ENCODE results near the gene TP53BP2.

The TP53BP2 gene

DNA sequence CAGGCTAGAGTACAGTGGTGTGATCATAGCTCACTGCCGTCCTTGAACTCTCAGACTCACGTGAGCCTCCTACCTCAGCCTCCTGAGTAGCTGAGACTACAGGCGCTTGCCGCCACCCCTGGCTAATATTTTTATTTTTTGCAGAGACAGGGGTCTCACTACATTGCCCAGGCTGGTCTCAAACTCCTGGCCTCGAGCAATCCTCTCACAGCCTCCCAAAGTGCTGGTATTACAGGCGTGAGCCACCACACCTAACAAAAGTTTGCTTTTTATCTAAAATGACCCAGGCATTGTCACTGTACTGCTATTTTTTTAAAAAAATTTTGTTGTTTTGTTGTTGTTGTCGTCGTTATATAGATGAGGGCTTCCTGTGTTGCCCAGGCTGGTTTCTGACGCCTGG is 87.0 kb downstream of the TP53BP2 start:
- Histone ChIP-seq H2AFZ (ENCODE audit: low read depth) (no peak overlapping the region), H3K27me3 (ENCODE audit: insufficient read depth, low read depth) (no peaks in the 10 kb centered on the region), H3K9ac (no peak overlapping the region), H3K4me1 (ENCODE audit: low read depth, poor library complexity, severe bottlenecking) (no peaks in the 10 kb centered on the region), H3K36me3 (ENCODE audit: insufficient read depth) (no peaks in the 10 kb centered on the region), H3K4me2 (no peak overlapping the region), H3K27ac (no peak overlapping the region), H3K79me2 (ENCODE audit: insufficient read depth, low read depth) (no peaks in the 10 kb centered on the region), H4K20me1 (ENCODE audit: insufficient read depth) (no peaks in the 10 kb centered on the region), H3K4me3 (IDR thresholded peaks at IDR 0.05; ENCODE audit: insufficient read depth, low read depth, low read length) (no peak overlapping the region)
- TF ChIP-seq, protein P1, sequence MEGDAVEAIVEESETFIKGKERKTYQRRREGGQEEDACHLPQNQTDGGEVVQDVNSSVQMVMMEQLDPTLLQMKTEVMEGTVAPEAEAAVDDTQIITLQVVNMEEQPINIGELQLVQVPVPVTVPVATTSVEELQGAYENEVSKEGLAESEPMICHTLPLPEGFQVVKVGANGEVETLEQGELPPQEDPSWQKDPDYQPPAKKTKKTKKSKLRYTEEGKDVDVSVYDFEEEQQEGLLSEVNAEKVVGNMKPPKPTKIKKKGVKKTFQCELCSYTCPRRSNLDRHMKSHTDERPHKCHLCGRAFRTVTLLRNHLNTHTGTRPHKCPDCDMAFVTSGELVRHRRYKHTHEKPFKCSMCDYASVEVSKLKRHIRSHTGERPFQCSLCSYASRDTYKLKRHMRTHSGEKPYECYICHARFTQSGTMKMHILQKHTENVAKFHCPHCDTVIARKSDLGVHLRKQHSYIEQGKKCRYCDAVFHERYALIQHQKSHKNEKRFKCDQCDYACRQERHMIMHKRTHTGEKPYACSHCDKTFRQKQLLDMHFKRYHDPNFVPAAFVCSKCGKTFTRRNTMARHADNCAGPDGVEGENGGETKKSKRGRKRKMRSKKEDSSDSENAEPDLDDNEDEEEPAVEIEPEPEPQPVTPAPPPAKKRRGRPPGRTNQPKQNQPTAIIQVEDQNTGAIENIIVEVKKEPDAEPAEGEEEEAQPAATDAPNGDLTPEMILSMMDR (conservative IDR thresholded peaks at IDR 0.05; ENCODE audit: low read depth, low read length): no peak

DNA sequence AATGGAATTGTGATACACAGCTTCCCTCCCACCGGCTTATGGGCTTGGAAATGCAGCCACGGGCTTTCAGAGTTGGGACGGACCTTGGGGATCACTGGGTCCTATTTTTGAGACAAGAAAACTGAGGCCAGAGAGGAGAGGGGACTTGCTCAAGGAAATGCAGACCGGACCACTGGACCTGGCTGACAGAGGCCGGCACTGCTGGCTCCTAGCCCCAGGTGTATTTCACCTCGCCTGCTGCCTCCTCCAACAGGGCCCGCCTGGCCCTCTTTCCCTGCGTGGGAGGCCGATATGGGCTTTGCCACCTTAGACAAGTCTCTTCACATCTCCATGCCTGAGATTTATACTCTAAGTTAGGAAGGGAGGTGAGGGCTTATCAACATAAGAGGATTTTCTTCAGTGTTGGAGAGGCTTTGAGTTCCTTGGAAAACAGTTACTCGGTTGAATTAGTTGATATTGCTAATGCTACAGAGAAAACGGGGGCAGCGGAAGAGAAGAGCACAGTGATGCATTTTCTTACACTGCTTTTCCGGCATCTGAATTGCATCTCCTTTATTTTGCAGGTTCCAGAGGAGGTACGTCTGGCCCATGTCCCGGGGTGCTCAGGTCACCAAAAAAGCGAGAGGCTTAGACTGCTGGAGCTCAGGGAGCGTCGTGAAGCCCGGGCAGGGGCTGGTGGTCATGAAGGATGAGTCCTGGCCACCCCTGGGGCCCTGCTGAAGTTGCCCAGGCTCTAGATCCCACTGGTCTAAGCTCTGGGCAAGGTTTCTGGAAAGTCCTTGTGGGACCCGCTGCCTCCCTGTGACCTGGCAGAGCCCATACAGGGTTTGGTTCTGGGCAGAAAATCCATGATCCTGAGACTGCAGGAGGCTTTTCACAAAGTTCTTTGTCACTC is 88.7 kb downstream of the TP53BP2 start:
- TF ChIP-seq, protein P1 (conservative IDR thresholded peaks at IDR 0.05; ENCODE audit: low read depth, low read length): no peak
- no peaks in the 10 kb centered on the region for H3K36me3 ChIP-seq (ENCODE audit: insufficient read depth)
- no peaks in the 10 kb centered on the region for H4K20me1 ChIP-seq (ENCODE audit: insufficient read depth)
- H3K27me3 ChIP-seq (ENCODE audit: insufficient read depth, low read depth): no peaks in the 10 kb centered on the region
- no peak overlapping the region for H2AFZ ChIP-seq (ENCODE audit: low read depth)
- H3K4me3 ChIP-seq (IDR thresholded peaks at IDR 0.05; ENCODE audit: insufficient read depth, low read depth, low read length): no peak overlapping the region
- no peak overlapping the region for H3K4me2 ChIP-seq
- no peak overlapping the region for H3K9ac ChIP-seq
- no peaks in the 10 kb centered on the region for H3K79me2 ChIP-seq (ENCODE audit: insufficient read depth, low read depth)
- no peak overlapping the region for H3K27ac ChIP-seq
- no peaks in the 10 kb centered on the region for H3K4me1 ChIP-seq (ENCODE audit: low read depth, poor library complexity, severe bottlenecking)

DNA sequence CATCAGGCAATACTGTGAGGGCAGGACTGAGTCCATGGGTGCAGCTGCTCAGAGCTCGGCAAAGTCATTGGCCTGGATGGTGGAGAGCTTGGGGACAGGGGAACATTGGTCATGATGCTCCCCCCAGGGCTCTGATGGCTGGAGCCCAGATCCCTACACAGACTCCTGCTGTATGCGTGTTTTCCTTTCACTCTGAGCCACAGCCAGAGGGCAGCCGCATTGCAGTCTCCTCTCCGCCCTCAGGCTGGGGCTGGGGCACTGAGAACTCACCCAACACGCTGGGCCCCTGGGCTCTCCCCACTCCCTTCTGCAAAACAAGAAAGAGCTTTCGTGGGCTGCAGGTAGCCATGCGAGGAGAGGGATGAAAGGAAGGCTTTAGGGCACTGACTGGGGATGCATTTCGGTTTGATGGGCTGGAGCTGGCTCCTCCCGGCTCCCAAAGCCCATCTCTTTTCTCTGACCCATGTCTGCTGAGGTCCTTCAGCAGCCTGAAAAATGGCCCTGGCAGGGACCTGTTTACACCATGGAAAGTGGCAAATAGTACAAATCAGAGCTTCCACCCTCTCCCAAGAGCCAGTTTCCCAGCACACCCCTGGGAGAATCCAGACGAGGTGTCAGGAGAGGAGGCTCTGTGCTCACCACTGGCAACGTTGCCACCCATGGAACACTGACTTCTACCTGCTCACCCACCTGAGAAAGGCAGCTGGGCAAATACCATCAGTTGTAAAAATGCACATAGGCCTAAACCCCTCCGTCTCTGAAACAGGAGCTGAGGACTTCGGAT is 89.6 kb downstream of the TP53BP2 start:
- H3K36me3 ChIP-seq (ENCODE audit: insufficient read depth): no peaks in the 10 kb centered on the region
- no peak overlapping the region for H3K4me2 ChIP-seq
- no peaks in the 10 kb centered on the region for H4K20me1 ChIP-seq (ENCODE audit: insufficient read depth)
- no peak overlapping the region for H3K27ac ChIP-seq
- H2AFZ ChIP-seq (ENCODE audit: low read depth): no peak overlapping the region
- H3K4me1 ChIP-seq (ENCODE audit: low read depth, poor library complexity, severe bottlenecking): no peaks in the 10 kb centered on the region
- H3K27me3 ChIP-seq (ENCODE audit: insufficient read depth, low read depth): no peaks in the 10 kb centered on the region
- no peaks in the 10 kb centered on the region for H3K79me2 ChIP-seq (ENCODE audit: insufficient read depth, low read depth)
- TF ChIP-seq, protein P1 (conservative IDR thresholded peaks at IDR 0.05; ENCODE audit: low read depth, low read length): no peak
- no peak overlapping the region for H3K9ac ChIP-seq
- H3K4me3 ChIP-seq (IDR thresholded peaks at IDR 0.05; ENCODE audit: insufficient read depth, low read depth, low read length): no peak overlapping the region

DNA sequence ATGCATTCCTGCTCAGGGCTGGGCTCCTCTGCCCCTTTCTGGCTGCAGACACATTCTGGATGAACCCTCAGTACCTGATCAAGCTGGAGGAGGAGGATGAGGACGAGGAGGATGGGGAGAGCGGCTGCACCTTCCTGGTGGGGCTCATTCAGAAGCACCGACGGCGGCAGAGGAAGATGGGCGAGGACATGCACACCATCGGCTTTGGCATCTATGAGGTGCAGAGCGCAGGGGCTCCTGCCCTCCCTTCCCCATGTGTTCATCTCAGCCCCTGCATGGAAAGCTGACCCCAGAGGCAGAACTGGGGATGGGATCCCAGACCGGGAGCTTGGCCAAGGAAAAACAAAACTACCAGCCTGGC is 90.3 kb downstream of the TP53BP2 start:
- no peaks in the 10 kb centered on the region for H4K20me1 ChIP-seq (ENCODE audit: insufficient read depth)
- no peaks in the 10 kb centered on the region for H3K27me3 ChIP-seq (ENCODE audit: insufficient read depth, low read depth)
- H3K4me2 ChIP-seq: no peak overlapping the region
- no peaks in the 10 kb centered on the region for H3K4me1 ChIP-seq (ENCODE audit: low read depth, poor library complexity, severe bottlenecking)
- H3K4me3 ChIP-seq (IDR thresholded peaks at IDR 0.05; ENCODE audit: insufficient read depth, low read depth, low read length): no peak overlapping the region
- TF ChIP-seq, protein P1 (conservative IDR thresholded peaks at IDR 0.05; ENCODE audit: low read depth, low read length): no peak
- no peak overlapping the region for H3K27ac ChIP-seq
- H3K9ac ChIP-seq: no peak overlapping the region
- no peaks in the 10 kb centered on the region for H3K36me3 ChIP-seq (ENCODE audit: insufficient read depth)
- H2AFZ ChIP-seq (ENCODE audit: low read depth): no peak overlapping the region
- H3K79me2 ChIP-seq (ENCODE audit: insufficient read depth, low read depth): no peaks in the 10 kb centered on the region

Data from KMS-11 (cell line).